Astrocyte (in vitro differentiated cells and primary cell): ENCODE results near the gene CRB3. TPM values are rescaled to one million over a fixed set of nuclear protein-coding genes. Genes with fewer than 3 reads are reported as not detected.

Experiments used
- DNase-seq: peaks from one replicate; pipeline ENCODE4 v3.0.0-alpha.2; 2010; ENCODE audit warnings: low read depth
- FAIRE-seq: peaks from 2 replicates; lab custom pipeline; 2011; peaks lifted over from hg19 to GRCh38; lab: Jason Lieb, UNC
- H2AFZ ChIP-seq: 2 replicates; pipeline ENCODE4 v1.6.0; 2012; ENCODE audit warnings: low read depth, low read length, inconsistent platforms
- H3K27ac ChIP-seq: 2 replicates; pipeline ENCODE4 v1.5.1; 2011; ENCODE audit warnings: low read depth, low read length, inconsistent platforms
- H3K27me3 ChIP-seq: 2 replicates; pipeline ENCODE4 v1.6.0; 2011; ENCODE audit warnings: low read length, inconsistent platforms; ENCODE audit not compliant: insufficient read depth
- H3K36me3 ChIP-seq: 2 replicates; pipeline ENCODE4 v1.5.1; 2011; ENCODE audit warnings: low read length, inconsistent platforms; ENCODE audit not compliant: insufficient read depth
- H3K4me1 ChIP-seq: 2 replicates; pipeline ENCODE4 v1.5.1; 2011; ENCODE audit warnings: low read length, inconsistent platforms; ENCODE audit not compliant: insufficient read depth
- H3K4me2 ChIP-seq: 2 replicates; pipeline ENCODE4 v1.6.0; 2012; ENCODE audit warnings: low read length, inconsistent platforms
- H3K4me3 ChIP-seq: 2 replicates; pipeline ENCODE4 v1.5.1; 2011; ENCODE audit warnings: low read depth, mild to moderate bottlenecking, low read length, inconsistent platforms; ENCODE audit not compliant: insufficient read depth
- H3K79me2 ChIP-seq: 2 replicates; pipeline ENCODE4 v1.6.0; 2012; ENCODE audit warnings: mild to moderate bottlenecking, low read length, inconsistent platforms; ENCODE audit not compliant: insufficient read depth
- H3K9ac ChIP-seq: 2 replicates; pipeline ENCODE4 v1.6.0; 2012; ENCODE audit warnings: mild to moderate bottlenecking, low read length, inconsistent platforms
- H3K9me3 ChIP-seq: 2 replicates; pipeline ENCODE4 v1.5.1; 2012; ENCODE audit warnings: low read depth, mild to moderate bottlenecking, low read length, inconsistent platforms; ENCODE audit not compliant: insufficient read depth
- H4K20me1 ChIP-seq: 2 replicates; pipeline ENCODE4 v1.6.0; 2012; ENCODE audit warnings: low read length, inconsistent platforms; ENCODE audit not compliant: insufficient read depth
- H3K27ac Mint-ChIP-seq: one replicate; pipeline ENCODE4 v1.8.0; 2021; ENCODE audit warnings: mild to moderate bottlenecking, mixed read lengths; ENCODE audit not compliant: unreplicated experiment
- H3K27me3 Mint-ChIP-seq: one replicate; pipeline ENCODE4 v1.8.0; 2021; ENCODE audit warnings: low read depth, mixed read lengths; ENCODE audit not compliant: unreplicated experiment
- H3K36me3 Mint-ChIP-seq: one replicate; pipeline ENCODE4 v1.8.0; 2021; ENCODE audit warnings: low read depth, mixed read lengths; ENCODE audit not compliant: unreplicated experiment
- H3K4me1 Mint-ChIP-seq: one replicate; pipeline ENCODE4 v1.8.0; 2021; ENCODE audit warnings: low read depth, mixed read lengths; ENCODE audit not compliant: unreplicated experiment
- H3K4me3 Mint-ChIP-seq: one replicate; pipeline ENCODE4 v1.8.0; 2021; ENCODE audit warnings: mild to moderate bottlenecking, moderate library complexity, mixed read lengths; ENCODE audit not compliant: unreplicated experiment
- H3K9me3 Mint-ChIP-seq: one replicate; pipeline ENCODE4 v1.8.0; 2021; ENCODE audit warnings: mild to moderate bottlenecking, mixed read lengths; ENCODE audit not compliant: unreplicated experiment
- CTCF ChIP-seq: IDR thresholded peaks from 2 replicates; pipeline ENCODE4 v1.5.1; 2011; ENCODE audit warnings: low read depth, mild to moderate bottlenecking, inconsistent platforms, low read length, moderate library complexity; ENCODE audit not compliant: insufficient read depth
- EZH2 ChIP-seq: IDR thresholded peaks from 2 replicates; pipeline ENCODE4 v1.6.1; 2012; ENCODE audit warnings: mild to moderate bottlenecking, low read length, inconsistent platforms; ENCODE audit not compliant: insufficient read depth
- total RNA-seq: library from RNA; stranded (reverse); gene quantifications from 2 replicates; pipeline ENCODE4 v1.2.1, GENCODE V29; 2021

Gene CRB3
- total RNA-seq, 1 donor from 2014 or later = 1.6 TPM

GRCh38 chr19:6489278-6490061 lies 25.4 kb downstream of the CRB3 start:
- Histone ChIP-seq H3K27me3 (no peaks in the 10 kb centered on the region), H2AFZ (no peak overlapping the region), H3K36me3 (no peaks in the 10 kb centered on the region), H3K9me3 (no peaks in the 10 kb centered on the region), H3K4me3 (no peak overlapping the region), H3K9ac (no peak overlapping the region), H3K27ac (no peak overlapping the region), H3K4me1 (no peaks in the 10 kb centered on the region), H3K79me2 (no peaks in the 10 kb centered on the region), H4K20me1 (no peaks in the 10 kb centered on the region), H3K4me2 (no peak overlapping the region)
- no peak for TF ChIP-seq CTCF
- no peak for TF ChIP-seq EZH2
- no peaks in the 10 kb centered on the region for H3K4me1 Mint-ChIP-seq
- peaks cover 6% of the 10 kb centered on the region for H3K9me3 Mint-ChIP-seq
- no peaks in the 10 kb centered on the region for H3K36me3 Mint-ChIP-seq
- H3K4me3 Mint-ChIP-seq = no peak overlapping the region
- no peak overlapping the region for H3K27ac Mint-ChIP-seq
- FAIRE-seq (no peak), DNase-seq (no peak)
- H3K27me3 Mint-ChIP-seq = peaks cover 11% of the 10 kb centered on the region

- H3K27ac Mint-ChIP-seq = no peak overlapping the region
- H3K27me3 Mint-ChIP-seq = peaks cover 11% of the 10 kb centered on the region
- Histone ChIP-seq H3K4me2 (no peak overlapping the region), H3K4me1 (no peaks in the 10 kb centered on the region), H3K27ac (no peak overlapping the region), H3K9me3 (no peaks in the 10 kb centered on the region), H3K79me2 (no peaks in the 10 kb centered on the region), H3K9ac (no peak overlapping the region), H4K20me1 (no peaks in the 10 kb centered on the region), H3K4me3 (no peak overlapping the region), H3K36me3 (no peaks in the 10 kb centered on the region), H3K27me3 (no peaks in the 10 kb centered on the region), H2AFZ (no peak overlapping the region)
- H3K4me1 Mint-ChIP-seq = no peaks in the 10 kb centered on the region
- H3K9me3 Mint-ChIP-seq = peaks cover 6% of the 10 kb centered on the region
- FAIRE-seq (no peak), DNase-seq (no peak)
- no peak for TF ChIP-seq CTCF
- no peak for TF ChIP-seq EZH2
- no peaks in the 10 kb centered on the region for H3K36me3 Mint-ChIP-seq
- H3K4me3 Mint-ChIP-seq = no peak overlapping the region
Measured at GRCh38 chr19:6490134-6490533, 26.1 kb downstream of the CRB3 start.
